Measurements from ENCODE around the gene NDC1.

GRCh38 chr1:53783056-53783455 lies 55.0 kb downstream of the NDC1 start:
- TF ChIP-seq CTCF (IDR thresholded peaks at IDR 0.05) (no peak), POLR2A (IDR thresholded peaks at IDR 0.05) (no peak)

Data from heart left ventricle (tissue), 13 donors.